Testis (tissue), 2 donors: ENCODE data around the gene TMEM18.

ENCODE experiments used
- CTCF ChIP-seq, 3 experiments: fragments of 450-650 bp in 2 of 3; fragments of 200-600 bp in 1 of 3; sonication (generic) in 1 of 3; IDR thresholded peaks; one replicate each; pipeline ENCODE4 v1.5.1; 2016 to 2019; ENCODE audit warnings: antibody characterized with exemption in 3 of 3, mild to moderate bottlenecking in 2 of 3, moderate library complexity in 1 of 3
- POLR2A ChIP-seq: fragments of 450-650 bp; IDR thresholded peaks from one replicate; pipeline ENCODE4 v1.6.1; 2017; ENCODE audit warnings: antibody characterized with exemption, mild to moderate bottlenecking, moderate library complexity

- no peak for TF ChIP-seq POLR2A
- no peak for TF ChIP-seq CTCF (IDR thresholded peaks at IDR 0.05)
Measured at GRCh38 chr2:675460-675859, 1.7 kb downstream of the TMEM18 start.
